ENCODE measurements around the gene FAM83E.

Gene FAM83E

DNA sequence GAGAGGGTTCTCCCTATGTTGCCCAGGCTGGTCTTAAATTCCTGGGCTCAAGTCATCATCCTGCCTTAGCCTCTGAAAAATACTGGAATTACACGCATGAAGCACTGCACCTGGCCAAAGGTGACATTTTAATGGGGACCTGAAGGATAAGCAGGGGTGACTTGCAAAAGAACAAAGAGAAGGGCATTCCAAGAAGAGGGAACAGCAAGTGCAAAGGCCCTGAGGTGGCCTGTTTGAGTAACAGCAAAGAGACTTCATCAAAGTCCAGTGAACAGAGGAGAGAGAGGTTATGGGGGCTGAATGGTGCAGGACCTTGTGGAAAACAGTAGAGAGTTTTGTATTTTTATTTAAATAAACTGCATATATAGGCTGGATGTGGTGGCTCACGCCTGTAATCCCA is 27.0 kb upstream of the FAM83E start:
- H2AFZ ChIP-seq (ENCODE audit: low read depth, low read length, severe bottlenecking): no peak overlapping the region
- H3K79me2 ChIP-seq (ENCODE audit: insufficient read depth, low read length): no peaks in the 10 kb centered on the region
- H4K20me1 ChIP-seq (ENCODE audit: low read depth, low read length): no peaks in the 10 kb centered on the region
- no peaks in the 10 kb centered on the region for H3K9me2 ChIP-seq (replicated peaks; ENCODE audit: insufficient read depth, low read length)
- TF ChIP-seq EZH2phosphoT487 (conservative IDR thresholded peaks at IDR 0.05; ENCODE audit: low read length): no peak
- H3K36me3 ChIP-seq (ENCODE audit: low read length): no peaks in the 10 kb centered on the region
- H3K4me2 ChIP-seq (ENCODE audit: low read depth, low read length, poor library complexity, severe bottlenecking): no peak overlapping the region
- no peak overlapping the region for H3K4me3 ChIP-seq (ENCODE audit: insufficient read depth, low read length, poor library complexity, severe bottlenecking)
- H3K9ac ChIP-seq (ENCODE audit: low read length): no peak overlapping the region
- H3K27ac ChIP-seq (ENCODE audit: low read depth, low read length): no peak overlapping the region
- H3K27me3 ChIP-seq (ENCODE audit: low read length): no peaks in the 10 kb centered on the region
- H3F3A ChIP-seq (ENCODE audit: insufficient read depth): peaks cover 3% of the 10 kb centered on the region; the same call in 1 of the 2 replicates
- no peaks in the 10 kb centered on the region for H3K9me3 ChIP-seq (ENCODE audit: insufficient read depth, low read length)

DNA sequence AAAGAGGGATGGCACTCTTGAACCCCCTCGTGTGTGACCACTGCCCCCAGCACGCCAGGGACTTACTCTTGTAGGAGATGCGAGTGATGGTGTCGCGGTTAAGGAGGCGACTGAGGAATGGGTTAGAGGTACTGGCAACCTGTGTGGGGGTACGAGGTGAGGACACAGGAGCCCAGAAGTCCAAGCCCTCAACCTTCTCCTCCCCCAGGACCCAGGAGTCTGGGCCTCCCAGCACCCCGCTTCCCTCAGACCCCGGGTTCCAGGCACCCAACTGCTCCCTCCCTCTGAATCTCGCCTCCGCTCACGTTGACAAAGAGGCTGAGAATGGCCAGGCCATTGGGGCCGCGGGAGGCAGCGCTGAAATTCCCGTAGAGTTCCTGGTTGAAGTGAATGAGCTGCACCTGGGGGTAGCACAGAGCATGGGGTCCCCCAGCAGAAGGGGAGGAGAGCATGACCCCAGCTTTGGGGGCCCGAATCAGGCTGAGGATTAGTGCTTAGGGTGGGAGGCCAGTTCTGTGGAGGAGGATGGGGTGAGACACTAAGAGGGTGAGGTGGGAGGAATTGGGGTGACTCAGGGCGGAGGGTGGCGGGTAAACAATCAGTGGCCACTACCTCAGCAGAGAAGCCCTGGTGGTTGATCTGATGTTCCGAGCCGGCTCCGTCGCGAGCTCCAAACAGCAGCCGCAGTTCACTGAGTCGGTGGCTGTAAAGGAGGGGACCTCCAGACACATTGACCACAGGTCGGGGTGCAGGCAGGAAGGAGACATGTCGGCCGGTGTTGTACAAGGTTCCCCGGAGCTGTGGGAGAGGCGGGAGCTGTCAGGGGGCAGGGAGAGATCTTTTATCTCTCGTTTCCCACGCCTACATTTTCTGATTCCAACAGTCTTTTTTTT is 24.9 kb upstream of the FAM83E start:
- no peak overlapping the region for H3K4me3 ChIP-seq (ENCODE audit: insufficient read depth, low read length, poor library complexity, severe bottlenecking)

DNA sequence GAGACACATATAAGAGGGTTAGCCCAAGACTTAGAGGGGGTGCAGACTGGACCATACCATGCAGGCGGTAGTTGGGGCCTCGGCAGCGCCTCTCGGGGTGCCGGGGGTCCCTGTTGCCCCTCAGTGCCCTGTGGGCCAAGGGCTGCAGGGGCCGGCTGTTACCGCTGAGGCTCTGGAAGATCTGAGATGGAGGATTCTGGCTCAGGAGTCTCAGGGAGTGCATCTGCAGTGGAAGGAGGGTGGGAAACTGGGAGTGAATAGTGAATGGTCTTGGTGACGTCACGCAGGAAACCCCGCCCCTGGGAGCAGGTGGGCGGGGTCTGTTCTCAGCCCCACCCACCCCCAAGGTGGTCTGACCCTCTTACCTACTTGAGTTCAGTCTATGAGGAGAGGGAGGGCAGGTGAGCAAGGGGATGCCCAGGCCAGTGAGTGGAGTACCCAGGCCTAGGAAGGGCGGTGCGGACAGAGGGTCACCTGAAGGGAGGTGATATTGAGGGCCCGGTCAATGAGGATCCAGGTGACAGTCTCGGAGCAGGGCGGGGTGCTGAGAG is 24.0 kb upstream of the FAM83E start:
- Histone ChIP-seq H4K20me1 (ENCODE audit: low read depth, low read length) (no peaks in the 10 kb centered on the region), H3K79me2 (ENCODE audit: insufficient read depth, low read length) (no peaks in the 10 kb centered on the region), H3K9me3 (ENCODE audit: insufficient read depth, low read length) (no peaks in the 10 kb centered on the region), H3K4me2 (ENCODE audit: low read depth, low read length, poor library complexity, severe bottlenecking) (peak overlapping the region; percentile 72), H3K4me3 (ENCODE audit: insufficient read depth, low read length, poor library complexity, severe bottlenecking) (no peak overlapping the region), H2AFZ (ENCODE audit: low read depth, low read length, severe bottlenecking) (no peak overlapping the region), H3K9me2 (replicated peaks; ENCODE audit: insufficient read depth, low read length) (no peaks in the 10 kb centered on the region), H3K9ac (ENCODE audit: low read length) (no peak overlapping the region), H3F3A (ENCODE audit: insufficient read depth) (peaks cover 12% of the 10 kb centered on the region), H3K27me3 (ENCODE audit: low read length) (no peaks in the 10 kb centered on the region), H3K36me3 (ENCODE audit: low read length) (no peaks in the 10 kb centered on the region), H3K27ac (ENCODE audit: low read depth, low read length) (no peak overlapping the region)
- TF ChIP-seq EZH2phosphoT487 (conservative IDR thresholded peaks at IDR 0.05; ENCODE audit: low read length): no peak
- TF ChIP-seq, protein P1, sequence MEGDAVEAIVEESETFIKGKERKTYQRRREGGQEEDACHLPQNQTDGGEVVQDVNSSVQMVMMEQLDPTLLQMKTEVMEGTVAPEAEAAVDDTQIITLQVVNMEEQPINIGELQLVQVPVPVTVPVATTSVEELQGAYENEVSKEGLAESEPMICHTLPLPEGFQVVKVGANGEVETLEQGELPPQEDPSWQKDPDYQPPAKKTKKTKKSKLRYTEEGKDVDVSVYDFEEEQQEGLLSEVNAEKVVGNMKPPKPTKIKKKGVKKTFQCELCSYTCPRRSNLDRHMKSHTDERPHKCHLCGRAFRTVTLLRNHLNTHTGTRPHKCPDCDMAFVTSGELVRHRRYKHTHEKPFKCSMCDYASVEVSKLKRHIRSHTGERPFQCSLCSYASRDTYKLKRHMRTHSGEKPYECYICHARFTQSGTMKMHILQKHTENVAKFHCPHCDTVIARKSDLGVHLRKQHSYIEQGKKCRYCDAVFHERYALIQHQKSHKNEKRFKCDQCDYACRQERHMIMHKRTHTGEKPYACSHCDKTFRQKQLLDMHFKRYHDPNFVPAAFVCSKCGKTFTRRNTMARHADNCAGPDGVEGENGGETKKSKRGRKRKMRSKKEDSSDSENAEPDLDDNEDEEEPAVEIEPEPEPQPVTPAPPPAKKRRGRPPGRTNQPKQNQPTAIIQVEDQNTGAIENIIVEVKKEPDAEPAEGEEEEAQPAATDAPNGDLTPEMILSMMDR (IDR thresholded peaks at IDR 0.05; ENCODE audit: insufficient read depth, low read length, poor library complexity, severe bottlenecking): no peak

More for the DNA sequence above, 24.9 kb upstream of the FAM83E start:
- H3K79me2 ChIP-seq (ENCODE audit: insufficient read depth, low read length): no peaks in the 10 kb centered on the region
- H3K27me3 ChIP-seq (ENCODE audit: low read length): no peaks in the 10 kb centered on the region
- H3K27ac ChIP-seq (ENCODE audit: low read depth, low read length): no peak overlapping the region
- no peaks in the 10 kb centered on the region for H4K20me1 ChIP-seq (ENCODE audit: low read depth, low read length)
- peaks cover 12% of the 10 kb centered on the region for H3F3A ChIP-seq (ENCODE audit: insufficient read depth)
- H3K9ac ChIP-seq (ENCODE audit: low read length): no peak overlapping the region
- no peak overlapping the region for H2AFZ ChIP-seq (ENCODE audit: low read depth, low read length, severe bottlenecking)
- no peak overlapping the region for H3K4me2 ChIP-seq (ENCODE audit: low read depth, low read length, poor library complexity, severe bottlenecking)
- no peaks in the 10 kb centered on the region for H3K9me2 ChIP-seq (replicated peaks; ENCODE audit: insufficient read depth, low read length)
- no peaks in the 10 kb centered on the region for H3K9me3 ChIP-seq (ENCODE audit: insufficient read depth, low read length)
- no peak for TF ChIP-seq EZH2phosphoT487 (conservative IDR thresholded peaks at IDR 0.05; ENCODE audit: low read length)
- TF ChIP-seq, protein P1 (IDR thresholded peaks at IDR 0.05; ENCODE audit: insufficient read depth, low read length, poor library complexity, severe bottlenecking): no peak
- H3K36me3 ChIP-seq (ENCODE audit: low read length): no peaks in the 10 kb centered on the region
